T-helper 22 cell (primary cell): Measurements from ENCODE around the gene LAMC3.
"Not testable (repeated sequence)": the region's sequence is repeated elsewhere in the genome, so short reads cannot be mapped to it uniquely, and the experiment has no call there.

Source experiments
- DNase-seq: peaks from one replicate; pipeline ENCODE4 v3.0.0-alpha.2; 2020; ENCODE audit warnings: low read depth

Gene LAMC3

DNA sequence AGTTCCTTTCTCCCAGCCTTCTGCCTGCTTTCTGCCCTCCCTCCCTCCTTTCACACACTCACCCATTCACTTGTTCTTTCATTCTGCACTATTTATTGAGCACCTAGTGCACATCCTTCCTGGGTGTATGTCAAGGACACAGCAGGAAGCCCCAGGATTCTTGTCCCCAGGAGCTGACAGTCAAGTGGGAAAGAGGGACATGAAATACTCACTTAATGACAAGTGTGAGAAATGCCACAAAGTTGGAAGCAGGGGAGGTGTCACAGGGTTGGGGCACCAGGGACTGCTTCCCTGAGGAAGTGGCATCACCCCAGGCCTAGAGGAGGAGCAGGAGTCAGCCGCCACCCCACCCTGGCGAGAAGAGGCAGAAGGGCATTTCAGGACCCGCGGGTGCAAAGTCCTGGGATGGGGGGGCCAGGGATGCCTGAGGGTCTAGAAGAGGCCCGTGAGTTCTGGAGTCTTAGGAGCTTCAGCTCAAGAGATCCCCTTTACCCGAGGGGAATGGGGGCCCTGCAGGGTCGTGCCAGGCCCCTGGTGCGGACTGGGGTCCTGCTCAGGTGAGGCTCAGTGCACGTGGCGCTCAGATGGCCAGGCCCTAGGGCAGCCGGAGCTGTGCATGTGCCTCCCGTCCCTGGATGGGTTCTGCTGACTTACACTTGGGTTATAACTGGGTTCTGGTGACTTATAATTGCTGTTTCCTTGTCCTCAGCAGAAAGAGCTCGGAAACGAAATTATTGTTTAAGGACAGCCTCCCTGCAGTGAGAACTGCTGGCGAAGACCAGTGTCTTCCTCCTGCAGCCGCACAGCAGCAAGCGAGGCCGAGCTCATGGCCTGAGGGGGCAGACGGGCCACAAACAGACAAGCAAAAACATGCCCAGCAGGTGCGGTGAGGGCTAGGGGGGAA, 16.9 kb upstream of the LAMC3 start:
- no peak for DNase-seq

DNA sequence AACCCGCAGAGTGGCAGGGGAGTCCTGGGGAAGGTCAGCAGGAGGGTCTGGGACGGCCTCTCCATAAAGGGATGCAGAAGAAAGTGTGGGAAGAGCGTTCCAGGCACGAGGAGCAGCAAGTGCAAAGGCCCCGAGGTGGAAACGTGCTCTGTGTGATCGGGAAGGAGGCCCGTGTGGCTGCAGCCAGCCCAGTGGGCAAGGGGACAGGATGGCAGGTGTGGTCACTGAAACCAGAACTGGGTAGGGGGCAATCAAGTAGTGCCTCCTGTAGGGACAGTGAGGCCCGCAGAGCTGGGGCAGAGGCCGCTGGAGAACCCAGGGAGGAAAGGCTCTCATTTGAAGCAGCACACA, 16.3 kb upstream of the LAMC3 start:
- no peak for DNase-seq

DNA sequence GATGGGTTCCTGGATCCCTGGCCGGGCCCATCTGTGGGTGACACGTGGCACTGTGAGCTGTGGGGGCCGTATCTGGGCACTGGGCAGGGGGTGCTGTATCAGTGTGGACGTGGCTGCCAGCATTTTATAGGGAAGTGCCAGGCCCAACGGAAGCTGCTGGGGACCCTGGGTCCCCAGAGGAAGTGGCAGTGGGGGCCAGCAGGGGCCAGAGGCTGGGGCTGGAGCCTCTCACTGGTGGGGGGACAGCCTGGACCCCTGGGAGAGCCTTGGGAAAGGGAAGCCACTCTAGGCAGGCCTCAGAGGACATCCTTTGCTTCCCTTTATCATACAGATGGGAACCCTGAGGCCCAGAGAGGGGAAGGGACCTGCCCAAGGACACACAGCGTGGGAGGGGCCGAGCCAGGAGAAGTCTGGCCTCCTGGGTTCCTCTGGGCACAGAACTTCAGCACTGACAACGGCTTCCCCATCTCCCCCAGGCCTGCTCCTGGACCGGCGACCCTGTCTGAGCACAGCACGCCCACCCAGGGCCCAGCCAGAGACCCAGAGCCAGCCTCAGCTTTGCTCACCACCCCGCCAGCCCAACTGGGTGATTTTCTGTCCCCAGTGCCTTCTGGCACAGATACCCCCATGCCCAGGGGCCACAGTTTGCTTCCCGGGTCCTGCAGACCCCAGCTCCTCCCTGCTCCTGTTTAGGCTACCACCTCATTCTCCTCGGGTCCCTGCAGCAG, 15.5 kb upstream of the LAMC3 start:
- no peak for DNase-seq

DNA sequence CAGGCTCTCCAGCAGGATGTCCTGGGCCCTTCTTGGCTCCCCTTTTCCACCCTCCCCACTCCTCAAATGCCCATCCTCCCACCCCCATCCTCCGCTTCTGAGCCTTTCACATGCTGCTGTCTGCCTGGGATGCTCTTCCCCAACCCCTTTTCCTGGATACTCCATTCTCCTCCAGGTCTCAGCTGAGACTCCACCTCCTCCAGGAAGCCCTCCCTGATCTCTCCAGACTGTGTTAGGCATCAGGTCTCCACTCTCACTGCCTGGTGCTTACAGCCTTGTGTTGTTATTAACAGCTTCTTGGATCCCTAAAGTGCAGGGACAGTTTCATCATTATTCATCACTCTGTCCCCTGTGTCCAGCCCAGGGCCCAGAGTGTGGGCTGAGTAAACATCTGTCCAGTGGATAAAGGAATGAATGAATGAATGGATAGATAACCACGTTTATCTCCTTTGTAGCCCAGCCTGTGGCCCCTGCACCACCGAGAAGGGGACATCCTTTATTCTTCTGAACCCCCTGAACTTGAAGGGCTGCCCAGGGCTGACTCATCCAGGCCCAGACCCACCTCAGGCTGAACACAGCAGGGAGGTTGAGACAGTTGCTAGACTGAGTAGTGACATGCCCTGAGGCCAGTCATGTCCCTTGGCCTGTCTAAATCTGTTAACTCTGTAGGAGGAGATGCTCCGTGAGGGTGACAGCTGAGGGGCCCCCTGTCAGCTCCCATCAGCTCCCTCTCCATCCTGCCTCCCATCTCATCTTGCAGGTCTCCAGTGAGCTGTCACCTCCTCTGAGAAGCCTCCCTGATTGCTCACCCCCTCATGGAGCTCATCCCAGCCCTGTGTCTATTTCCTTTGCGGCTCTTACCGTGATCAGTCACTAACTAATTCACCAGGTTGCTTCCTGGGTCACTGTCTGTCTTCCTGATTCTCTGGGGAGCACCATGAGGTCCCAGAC, 14.6 kb upstream of the LAMC3 start:
- DNase-seq = no peak

DNA sequence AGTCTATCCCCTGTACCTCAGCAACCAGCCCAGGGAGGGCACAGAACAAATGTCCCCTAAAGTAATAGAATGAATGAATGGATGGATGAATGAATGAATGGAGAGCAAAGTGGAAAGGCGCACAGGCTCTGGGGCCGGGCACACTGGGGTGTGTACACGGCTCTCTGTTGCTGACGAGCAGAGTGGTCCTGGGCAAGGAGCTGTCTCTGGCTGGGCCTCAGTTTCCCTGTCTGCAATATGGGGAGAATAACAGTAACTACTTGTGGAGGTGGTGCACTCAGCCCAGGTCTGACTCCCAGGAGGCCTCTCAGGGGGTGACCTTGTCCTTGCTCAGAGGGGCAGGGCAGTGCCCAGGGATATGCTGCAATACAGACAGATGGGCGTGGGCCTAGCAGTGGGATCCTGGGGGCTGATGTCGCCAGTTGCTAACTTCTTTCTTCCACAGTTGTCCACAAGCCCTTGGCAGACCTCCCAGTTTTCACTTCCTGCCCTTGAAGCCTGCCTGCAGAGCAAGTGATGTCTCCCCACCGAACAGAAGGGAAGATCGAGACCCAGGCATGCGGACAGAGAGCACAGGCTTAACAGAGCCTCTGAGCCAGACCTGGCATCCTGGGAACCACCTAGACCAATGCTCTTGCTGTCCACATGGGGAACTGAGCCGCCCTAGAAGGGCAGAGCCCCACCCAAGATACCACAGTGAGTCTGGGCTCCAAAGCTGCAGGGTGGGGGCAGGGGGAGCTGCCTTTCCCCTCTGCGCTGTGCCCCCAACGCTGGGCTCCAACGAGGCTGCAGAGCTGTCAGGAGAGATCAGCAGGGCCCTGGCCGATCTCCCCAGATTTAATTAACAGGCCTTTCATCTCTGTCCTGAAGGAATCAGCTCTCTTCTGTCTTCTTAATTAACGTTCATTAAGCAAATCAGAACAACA, 13.6 kb upstream of the LAMC3 start:
- DNase-seq = no peak

DNA sequence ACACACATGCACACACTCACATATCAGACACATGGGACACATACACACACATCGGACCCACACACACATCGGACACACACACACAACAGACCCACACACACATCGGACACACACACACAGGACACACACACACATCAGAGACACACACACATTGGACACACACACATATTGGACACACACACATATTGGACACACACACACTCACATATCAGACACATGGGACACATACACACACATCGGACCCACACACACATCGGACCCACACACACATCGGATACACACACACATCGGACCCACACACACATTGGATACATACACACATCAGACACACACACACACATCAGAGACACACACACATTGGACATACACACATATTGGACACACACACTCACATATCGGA, 12.8 kb upstream of the LAMC3 start:
- no peak for DNase-seq

DNA sequence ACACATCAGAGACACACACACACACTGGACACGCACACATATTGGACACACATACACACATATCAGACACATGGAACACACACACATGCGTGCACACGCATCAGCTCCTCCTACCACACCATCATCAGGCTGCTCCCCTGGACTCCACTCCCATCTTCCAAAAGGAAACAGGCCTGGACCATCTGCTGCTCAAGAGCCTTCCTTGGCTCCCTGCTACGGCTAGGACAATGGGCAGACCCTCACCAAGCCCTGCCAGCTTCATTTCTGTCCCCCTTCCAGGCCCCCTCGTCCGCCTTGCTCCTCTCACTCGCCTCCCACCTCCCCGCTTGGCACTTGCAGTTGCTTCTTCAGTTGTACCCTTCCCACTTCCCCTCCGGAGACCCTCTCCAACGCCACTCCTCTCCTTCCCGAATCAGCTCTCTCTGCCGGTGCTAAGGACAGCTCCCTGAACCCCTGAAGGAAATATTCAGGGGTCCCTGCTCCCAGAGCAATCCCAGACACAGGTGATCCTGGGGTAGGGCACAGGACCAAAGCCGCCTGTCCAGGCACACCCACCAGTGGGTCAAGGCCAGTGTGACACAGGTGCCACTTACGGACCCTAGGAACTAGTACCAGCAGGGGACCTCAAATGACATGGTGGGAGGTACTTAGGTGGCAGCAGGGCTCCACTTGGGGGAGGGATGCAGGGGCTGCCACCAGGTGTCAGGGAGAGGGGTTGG, 12.1 kb upstream of the LAMC3 start:
- no peak for DNase-seq

DNA sequence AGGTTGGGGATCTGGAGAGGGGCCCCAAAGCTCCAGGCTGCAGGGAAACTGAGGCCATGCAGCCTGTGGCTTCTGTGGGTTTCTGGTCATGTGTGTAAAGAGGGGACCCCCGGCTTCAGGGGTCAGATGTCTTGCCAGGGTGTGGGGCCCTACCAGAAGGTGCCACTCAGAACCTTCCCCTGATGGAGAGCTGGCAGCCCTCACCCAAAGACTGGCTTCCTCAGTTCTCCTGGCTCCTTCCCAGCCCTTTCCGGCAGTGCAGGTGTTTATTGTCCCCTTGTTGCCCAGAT, 11.6 kb upstream of the LAMC3 start:
- no peak for DNase-seq

DNA sequence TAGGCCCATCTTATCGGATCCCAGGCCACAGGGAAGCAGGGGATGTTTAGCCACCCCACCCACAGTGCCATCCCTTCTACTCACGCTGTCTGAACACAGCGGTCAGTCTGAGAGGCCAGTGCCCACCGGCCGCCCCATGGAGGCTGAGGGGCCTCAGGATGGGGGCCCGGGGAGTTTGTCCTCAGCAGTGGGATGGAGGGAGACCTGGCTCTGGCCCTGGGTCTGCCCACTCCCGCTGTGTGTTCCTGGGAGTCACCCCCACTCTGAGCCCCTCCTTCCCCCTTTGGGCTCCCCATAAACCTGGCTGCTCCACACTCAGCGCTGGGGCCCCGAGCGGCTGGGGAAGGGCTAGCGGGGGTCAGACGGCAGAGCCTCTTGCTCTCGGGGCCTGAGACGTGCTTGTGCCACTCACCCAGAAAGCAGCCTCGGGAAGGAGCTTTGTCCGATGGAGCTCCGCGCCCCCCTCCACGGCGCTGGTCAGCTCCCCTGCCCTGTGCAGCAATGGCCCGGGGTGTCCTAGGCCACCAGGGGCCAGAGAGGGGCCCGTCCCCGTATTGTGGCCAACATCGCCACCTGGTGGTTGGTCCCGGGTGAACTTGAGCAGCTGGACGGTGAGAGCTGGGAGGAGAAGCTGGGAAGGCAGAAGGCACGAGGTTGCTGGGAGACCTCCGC, 10.9 kb upstream of the LAMC3 start:
- DNase-seq = no peak

DNA sequence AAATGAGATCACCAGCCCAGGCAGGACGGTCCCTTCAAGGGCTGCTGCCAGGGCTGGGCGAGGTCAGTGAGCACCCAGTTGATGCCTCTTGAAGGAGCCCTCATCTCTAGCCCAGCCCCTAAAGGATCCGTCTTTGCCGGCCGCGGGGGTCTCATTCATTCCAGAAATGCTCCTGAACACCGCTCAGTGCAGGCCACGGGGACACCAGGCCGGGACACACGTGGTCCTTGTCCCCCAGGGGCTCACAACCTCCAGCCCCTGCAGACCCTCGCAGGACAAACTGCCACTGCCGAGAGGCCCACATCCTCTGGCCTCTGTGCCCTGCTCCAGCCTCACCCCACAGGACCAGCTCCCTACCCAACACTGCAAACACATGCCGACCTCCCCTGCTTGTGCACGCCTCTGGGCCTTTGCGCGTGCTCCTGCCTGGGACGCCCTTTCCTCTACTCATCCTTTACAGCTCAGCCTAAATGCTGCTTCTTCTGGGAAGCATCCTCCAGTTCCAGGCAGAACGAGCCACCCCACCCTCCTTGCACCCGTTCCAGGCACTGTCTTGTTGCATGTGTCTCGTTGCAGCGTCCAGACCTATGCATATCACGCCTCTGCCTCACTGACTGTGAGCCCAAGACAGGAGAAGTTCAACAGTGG, 10.3 kb upstream of the LAMC3 start:
- no peak for DNase-seq

DNA sequence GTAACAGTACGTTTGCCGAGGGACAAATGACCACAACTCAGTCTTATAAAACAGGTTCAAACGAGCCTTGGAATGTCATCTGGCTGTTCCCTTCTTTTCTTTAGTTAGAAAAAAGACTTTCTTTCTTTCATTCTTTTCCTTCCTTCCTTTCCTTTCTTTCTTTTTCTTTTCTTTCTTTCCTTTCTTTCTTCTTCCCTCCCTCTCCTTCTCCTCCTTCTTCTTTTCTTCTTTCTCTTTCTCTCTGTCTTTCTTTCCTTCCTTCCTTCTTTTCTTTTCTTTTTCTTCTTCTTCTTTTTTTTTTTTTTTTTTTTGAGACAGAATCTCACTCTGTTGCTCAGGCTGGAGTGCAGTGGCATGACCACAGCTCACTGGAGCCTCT, 9.7 kb upstream of the LAMC3 start:
- DNase-seq = no peak

DNA sequence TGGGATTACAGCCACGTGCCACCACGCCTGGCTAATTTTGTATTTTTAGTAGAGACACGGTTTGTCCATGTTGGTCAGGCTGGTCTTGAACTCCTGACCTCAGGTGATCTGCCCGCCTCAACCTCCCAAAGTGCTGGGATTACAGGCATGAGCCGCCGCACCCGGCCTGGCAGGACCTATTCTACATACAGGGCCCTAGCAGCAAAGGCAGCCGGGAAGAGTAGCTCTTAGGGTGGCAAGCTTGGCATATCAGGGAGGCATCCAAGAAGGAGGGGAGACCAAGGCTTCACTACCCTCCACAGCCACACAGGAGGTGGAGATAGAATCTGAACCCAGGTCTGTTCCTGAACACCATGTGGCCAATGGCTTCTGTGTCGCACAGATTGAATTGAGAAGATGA, 8.4 kb upstream of the LAMC3 start:
- DNase-seq = not testable (repeated sequence)

DNA sequence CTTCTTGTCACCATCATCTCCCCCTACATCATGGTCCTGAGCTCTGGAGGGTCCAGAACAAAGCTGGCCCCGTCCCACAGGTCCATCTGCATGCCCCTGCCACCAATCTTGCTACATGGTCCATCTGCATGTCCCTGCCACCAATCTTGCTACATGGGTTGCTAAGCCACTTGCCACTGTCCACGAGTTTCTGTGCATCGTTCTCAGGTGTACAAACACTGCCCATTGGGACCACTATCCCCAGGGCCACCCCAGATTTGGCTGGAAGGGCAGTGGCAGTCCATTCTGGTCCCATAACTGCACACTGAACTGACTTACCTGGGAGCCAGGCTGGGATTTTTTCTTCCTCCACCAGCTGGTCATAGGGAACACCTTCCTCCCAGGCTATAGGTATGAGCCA, 8.0 kb upstream of the LAMC3 start:
- DNase-seq = no peak

DNA sequence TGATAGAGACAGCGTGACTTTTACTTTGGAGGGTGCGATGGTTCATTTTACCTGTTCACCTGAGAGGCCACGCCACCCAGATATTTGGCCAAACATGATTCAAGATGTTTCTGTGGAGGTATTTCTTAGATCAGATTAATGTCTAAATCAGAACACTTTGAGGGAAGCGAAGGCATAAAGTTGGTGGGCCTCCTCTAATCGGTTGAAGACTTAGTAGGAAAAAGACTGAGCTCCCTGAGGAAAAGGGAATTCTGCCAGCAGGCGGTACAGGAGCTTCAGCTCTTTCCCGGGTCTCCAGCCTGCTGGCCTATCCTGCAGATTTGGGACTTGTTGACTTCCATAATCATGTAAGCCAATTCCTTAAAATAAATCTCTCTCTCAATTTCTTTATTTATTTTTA, 7.0 kb upstream of the LAMC3 start:
- no peak for DNase-seq

DNA sequence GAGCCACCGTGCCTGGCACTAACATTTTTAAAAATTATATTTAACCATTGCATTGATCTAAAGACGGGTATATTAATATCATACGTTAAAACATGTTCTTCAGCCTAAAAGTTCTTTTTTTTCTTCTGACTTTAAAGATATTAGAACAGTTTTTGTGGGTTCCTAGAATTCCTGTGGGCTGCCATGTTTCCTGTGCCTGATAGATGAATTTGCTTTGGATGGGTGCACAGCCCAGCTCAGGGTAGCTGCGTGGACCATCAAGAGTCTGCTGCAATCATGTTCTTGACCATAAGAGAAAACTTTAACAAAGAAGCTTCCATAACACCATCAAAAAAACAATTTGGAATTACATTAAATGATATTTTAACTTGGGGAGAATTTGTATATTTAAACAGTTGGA, 2.4 kb upstream of the LAMC3 start:
- DNase-seq = no peak

DNA sequence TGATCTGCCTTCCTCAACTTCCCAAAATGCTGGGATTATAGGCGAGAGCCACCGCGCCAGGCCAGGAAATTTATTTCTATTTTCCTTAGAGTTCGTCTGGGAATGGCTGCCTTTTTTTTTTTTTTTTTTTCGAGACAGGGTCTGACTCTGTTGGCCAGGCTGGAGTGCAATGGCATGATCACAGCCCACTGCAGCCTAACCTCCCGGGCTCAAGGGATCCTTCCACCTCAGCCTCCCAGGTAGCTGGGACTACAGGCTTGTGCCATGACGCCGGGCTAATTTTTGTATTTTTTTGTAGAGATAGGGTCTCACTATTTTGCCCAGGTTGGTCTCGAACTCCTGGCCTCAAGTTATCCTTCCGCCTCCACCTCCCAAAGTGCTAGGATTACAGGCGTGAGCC, 888 bp upstream of the LAMC3 start:
- DNase-seq = no peak

DNA sequence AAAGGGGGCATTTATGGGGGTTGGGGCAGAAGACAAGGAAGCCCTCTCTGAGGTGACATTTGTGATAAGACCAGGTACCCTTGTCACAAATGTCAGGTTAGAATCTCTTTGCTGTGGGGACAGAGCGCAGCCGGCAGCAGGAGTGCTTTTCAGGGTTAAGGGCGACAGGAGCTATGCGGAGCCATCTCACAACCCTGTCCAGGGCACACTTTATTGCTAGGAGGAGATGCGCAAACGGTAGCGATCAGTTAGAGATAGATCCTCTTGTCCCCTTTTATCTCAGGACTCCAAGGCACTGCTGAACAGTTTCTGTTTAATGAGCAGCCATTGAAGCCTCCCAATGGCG, 438 bp upstream of the LAMC3 start:
- DNase-seq = no peak

DNA sequence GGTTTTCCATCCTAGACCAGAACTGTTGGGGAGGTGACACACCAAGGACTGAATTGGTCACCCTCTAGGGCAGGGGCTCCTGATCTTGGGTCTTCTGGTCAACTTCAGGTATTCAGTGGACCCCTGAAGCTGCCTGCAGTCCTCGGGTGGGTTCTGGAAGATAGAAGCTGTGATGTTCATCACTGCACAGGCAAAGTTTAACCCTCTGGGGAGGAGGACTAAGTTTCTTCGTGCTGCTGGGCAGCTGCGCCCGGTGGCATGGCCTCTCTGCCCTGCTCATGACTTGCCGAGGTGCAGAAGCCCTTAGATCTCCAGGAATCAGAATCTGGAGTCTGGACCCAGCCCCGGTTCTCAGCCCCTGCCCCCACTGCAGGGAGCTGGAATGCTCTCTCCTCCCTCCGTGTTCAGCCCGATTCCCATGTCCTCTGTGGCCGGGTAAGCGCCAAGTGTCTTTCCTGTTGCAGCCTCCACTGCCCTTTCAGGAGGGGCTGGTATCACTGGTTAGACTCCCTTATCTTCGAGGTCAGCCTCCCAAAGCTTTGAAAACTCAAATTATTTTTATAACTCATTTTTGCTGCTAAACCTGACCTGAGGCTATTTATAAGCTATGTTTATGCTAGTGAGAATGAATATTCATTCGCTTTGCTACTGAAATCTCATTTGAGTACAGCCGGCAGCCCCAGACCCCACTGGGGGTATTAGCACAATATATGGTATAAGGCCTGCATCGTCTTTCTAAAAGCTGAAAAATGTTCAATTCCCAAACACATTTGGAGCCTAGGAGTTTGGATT, 1.7 kb downstream of the LAMC3 start:
- no peak for DNase-seq
